HG02798 (cell line): ENCODE measurements around the gene IL17REL.
"Not testable (repeated sequence)": the region's sequence is repeated elsewhere in the genome, so short reads cannot be mapped to it uniquely, and the experiment has no call there.

ENCODE experiments used
- ATAC-seq: cut with Tn5 transposase; IDR thresholded peaks from one replicate; pipeline ENCODE4 v1.9.1; 2021; ENCODE audit warnings: mild to moderate bottlenecking; ENCODE audit not compliant: unreplicated experiment, poor library complexity

The IL17REL gene

DNA sequence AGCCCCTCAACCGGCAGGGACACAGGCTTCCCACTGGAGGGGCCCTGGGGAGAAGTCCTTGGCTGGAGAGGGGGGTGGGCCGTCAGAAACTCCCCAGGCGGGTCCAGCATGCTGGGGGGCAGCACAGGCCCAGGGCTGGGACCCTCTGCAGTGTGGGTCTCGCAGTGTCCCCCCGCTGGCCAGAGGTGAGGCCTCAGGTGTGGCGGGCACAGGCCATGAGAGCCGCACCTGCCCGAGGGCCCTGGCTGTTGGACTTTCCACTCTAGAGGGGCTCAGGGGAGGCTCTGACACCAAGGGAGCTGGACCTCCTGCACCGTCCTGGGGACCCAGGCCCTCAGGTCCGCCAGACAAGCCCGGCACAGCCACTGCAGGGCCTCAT, 62.7 kb downstream of the IL17REL start:
- no peak for ATAC-seq

DNA sequence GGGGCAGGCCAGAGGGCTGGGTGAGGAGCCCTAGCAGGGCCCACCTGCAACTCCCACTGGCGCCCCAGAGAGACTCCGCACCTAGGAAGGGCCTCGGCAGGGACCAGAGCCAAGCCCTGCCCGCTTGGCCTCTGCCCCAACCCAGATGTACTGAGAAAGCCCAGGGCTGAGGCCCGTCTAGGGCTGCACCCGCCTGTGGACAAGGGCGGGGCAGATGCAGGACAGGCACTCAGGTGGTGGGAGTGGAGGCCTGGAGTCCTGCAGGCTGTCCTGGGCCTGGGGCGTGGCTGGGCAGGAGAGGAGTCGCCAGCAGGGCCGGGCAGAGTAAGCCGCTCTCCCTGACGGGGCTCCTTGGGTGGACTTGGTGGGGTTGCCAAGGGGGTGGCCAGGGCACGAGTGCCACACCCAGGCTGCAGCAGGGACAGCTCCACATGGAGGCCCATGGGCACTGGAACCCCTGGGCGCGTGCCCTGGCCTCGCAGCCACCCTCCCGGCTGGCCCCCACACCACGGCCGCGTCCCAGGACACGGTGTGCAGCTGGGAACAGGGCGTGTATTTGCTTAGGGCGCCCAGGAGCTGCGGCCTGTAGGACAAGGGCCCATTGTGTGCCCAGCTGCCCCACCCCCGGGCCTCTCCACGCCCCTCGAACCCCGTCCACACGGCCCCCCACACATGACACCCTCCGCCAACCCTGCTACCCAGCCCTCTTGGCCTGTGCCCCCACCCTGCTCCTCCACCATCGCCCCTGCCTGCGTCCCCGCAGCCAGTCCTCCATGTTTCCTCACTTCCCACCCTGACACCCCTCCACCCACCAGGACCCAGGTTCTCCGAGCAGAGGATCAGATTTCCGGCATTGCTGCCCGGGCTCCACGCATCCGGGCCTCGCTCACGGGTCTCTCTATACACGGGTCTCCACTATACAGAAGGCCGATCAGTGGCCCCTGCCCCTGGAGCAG, 63.3 kb downstream of the IL17REL start:
- no peak for ATAC-seq

DNA sequence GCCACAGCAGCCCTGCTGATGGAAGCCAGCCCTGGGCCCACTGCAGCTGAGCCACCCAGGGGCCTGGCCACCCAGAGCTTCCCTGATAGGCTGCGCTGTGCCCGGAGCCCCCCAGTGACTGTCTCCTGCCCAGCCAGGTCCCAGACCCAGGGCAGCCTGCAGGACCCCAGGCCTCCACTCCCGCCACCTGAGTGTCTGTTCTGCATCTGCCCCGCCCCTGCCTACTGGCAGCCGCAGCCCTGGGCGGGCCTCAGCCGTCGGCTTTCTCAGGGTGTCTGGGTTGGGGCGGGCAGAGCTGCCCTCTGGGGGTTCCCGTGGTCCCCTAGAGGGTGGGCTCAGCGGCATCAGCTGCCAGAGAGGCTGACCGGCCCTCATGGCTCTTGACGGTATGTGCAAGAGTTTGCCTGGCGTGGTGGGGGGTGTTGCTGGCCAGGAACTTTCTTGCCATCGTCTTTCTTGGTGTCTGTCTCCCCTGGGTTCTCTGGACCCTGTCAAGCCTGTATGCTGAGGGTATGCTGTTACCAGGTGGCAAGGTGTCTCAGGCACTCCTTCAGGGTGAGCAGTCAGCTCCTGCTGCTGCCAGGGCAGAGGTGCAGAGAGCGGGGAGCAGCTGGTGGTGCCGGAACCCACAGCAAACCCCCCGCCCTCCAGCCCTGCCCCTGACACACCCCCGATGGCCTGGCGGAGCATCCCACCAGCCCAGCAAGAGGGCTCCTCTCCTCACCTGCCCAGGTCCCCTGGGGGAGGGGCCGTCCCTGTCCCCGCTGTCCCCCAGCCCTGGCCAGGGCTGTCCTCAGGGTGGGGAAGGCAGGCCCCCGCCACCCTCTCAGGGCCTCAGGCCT, 64.2 kb downstream of the IL17REL start:
- ATAC-seq, result no peak

DNA sequence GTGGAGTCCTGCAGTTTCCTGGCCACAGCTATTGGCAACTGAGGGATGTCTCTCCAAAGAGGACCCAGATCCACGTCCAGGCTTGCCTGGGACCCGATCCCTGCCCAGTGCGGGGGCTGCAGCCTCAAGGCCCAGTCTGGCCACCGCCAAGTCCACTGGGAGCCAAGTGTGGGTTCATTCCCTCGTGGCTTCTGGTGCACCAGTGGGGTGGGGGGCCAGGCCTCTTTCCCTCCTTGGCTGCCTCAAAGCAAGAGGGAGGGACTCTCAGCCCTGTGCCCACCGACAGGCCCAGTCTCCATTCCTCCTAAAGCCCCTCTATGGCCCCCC, 65.3 kb downstream of the IL17REL start:
- no peak for ATAC-seq

DNA sequence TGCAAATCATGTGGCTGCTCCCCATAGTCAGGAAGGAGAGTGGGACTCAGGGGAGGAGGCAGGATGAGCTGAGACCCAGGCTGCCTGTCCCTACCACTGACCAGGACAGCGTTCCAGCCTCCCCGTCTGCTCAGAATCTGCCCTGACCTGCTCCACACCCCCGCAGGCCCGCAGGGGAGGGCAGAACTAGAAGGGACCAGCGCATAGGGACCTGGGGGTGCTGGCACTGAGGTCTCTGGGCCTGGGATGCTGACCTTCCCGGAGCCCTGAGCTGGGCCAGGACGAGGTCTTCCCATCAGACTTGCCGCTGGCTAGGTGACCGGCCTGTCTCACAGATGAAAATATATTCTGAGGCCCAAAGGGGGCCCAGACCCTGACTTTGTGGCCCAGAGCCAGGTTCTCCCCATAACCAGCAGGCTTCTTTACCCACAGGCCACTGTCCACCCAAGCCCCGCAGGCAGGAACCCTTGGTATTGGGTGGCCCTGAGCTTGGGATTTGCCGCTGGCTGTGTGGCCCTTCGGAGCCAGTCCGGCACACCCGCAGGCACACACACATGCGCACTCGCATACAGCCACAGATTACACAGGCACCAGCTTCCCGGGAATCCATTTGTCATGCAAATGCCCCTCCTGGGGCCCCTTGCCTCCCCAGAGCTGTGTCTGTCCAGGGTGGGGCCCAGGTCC, 65.8 kb downstream of the IL17REL start:
- no peak for ATAC-seq

DNA sequence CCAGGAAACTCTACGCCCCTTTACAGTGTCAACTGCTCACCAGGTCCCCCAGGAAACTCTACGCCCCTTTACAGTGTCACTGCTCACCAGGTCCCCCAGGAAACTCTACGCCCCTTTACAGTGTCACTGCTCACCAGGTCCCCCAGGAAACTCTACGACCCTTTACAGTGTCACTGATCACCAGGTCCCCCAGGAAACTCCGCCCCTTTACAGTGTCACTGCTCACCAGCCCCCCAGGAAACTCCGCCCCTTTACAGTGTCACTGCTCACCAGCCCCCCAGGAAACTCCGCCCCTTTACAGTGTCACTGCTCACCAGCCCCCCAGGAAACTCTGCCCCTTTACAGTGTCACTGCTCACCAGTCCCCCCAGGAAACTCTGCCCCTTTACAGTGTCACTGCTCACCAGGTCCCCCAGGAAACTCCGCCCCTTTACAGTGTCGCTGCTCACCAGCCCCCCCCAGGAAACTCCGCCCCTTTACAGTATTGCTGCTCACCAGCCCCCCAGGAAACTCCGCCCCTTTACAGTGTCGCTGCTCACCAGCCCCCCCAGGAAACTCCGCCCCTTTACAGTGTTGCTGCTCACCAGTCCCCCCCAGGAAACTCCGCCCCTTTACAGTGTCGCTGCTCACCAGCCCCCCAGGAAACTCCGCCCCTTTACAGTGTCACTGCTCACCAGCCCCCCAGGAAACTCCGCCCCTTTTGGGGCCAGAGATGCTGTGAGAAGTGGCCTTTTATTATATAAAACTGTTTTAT, 67.3 kb downstream of the IL17REL start:
- not testable (repeated sequence) for ATAC-seq
